ENCODE measurements around the gene RSRC1.

RSRC1 gene

DNA sequence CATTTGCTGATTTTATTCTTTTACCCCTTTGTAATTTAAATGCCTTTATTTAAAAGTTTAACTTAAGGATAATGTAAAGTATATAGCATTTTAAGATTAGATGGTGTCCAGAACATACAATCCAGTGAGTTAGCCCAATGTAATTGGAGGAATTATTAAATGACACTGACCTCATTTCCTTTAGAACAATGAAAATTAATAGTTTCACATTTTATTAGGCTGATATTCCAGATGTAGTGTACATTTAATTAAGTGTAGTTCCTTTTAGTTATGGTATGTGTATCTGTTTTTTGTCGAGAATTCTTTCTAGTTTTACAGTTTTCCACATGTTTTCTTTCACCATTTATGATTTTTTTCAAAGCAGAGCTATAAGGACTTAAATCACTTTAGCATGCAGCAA is 75.8 kb downstream of the RSRC1 start:
- Histone ChIP-seq H3K79me2 (ENCODE audit: insufficient read depth, low read length) (0 out of 2 replicates have a peak, but pooled peaks cover 4% of the 10 kb centered on the region), H3K9me2 (ENCODE audit: low read depth, low read length) (no peaks in the 10 kb centered on the region), H3K4me2 (ENCODE audit: low read length) (no peak overlapping the region), H3K27ac (ENCODE audit: low read depth, low read length, poor library complexity, severe bottlenecking) (no peak overlapping the region), H3K36me3 (ENCODE audit: insufficient read depth, low read length) (no peaks in the 10 kb centered on the region), H2AFZ (ENCODE audit: low read length) (no peak overlapping the region), H4K20me1 (ENCODE audit: insufficient read depth, low read length) (no peaks in the 10 kb centered on the region), H3K9ac (ENCODE audit: low read length) (no peak overlapping the region), H3K27me3 (ENCODE audit: insufficient read depth, low read length) (no peaks in the 10 kb centered on the region), H3K4me1 (ENCODE audit: insufficient read depth, low read length, severe bottlenecking) (no peaks in the 10 kb centered on the region), H3F3A (ENCODE audit: insufficient read depth, low read length) (no peaks in the 10 kb centered on the region), H3K9me3 (ENCODE audit: low read length) (no peaks in the 10 kb centered on the region), H3K4me3 (ENCODE audit: low read depth, low read length, poor library complexity, severe bottlenecking) (no peak overlapping the region)
- TF ChIP-seq, protein P1, sequence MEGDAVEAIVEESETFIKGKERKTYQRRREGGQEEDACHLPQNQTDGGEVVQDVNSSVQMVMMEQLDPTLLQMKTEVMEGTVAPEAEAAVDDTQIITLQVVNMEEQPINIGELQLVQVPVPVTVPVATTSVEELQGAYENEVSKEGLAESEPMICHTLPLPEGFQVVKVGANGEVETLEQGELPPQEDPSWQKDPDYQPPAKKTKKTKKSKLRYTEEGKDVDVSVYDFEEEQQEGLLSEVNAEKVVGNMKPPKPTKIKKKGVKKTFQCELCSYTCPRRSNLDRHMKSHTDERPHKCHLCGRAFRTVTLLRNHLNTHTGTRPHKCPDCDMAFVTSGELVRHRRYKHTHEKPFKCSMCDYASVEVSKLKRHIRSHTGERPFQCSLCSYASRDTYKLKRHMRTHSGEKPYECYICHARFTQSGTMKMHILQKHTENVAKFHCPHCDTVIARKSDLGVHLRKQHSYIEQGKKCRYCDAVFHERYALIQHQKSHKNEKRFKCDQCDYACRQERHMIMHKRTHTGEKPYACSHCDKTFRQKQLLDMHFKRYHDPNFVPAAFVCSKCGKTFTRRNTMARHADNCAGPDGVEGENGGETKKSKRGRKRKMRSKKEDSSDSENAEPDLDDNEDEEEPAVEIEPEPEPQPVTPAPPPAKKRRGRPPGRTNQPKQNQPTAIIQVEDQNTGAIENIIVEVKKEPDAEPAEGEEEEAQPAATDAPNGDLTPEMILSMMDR (IDR thresholded peaks at IDR 0.05; ENCODE audit: low read length), result no peak
- no peak for TF ChIP-seq EZH2 (IDR thresholded peaks at IDR 0.05; ENCODE audit: borderline replicate concordance, low read length)

GRCh38 chr3:158200955-158201354 is 91.1 kb downstream of the RSRC1 start:
- H2AFZ ChIP-seq (ENCODE audit: low read length), result no peak overlapping the region
- no peaks in the 10 kb centered on the region for H3K36me3 ChIP-seq (ENCODE audit: insufficient read depth, low read length)
- no peaks in the 10 kb centered on the region for H3K4me1 ChIP-seq (ENCODE audit: insufficient read depth, low read length, severe bottlenecking)
- H3K9ac ChIP-seq (ENCODE audit: low read length), result no peak overlapping the region
- H3K27me3 ChIP-seq (ENCODE audit: insufficient read depth, low read length), result no peaks in the 10 kb centered on the region
- no peaks in the 10 kb centered on the region for H3K9me2 ChIP-seq (ENCODE audit: low read depth, low read length)
- no peak overlapping the region for H3K4me2 ChIP-seq (ENCODE audit: low read length)
- TF ChIP-seq EZH2 (IDR thresholded peaks at IDR 0.05; ENCODE audit: borderline replicate concordance, low read length), result no peak
- TF ChIP-seq, protein P1 (IDR thresholded peaks at IDR 0.05; ENCODE audit: low read length), result no peak
- no peaks in the 10 kb centered on the region for H3F3A ChIP-seq (ENCODE audit: insufficient read depth, low read length)
- H3K9me3 ChIP-seq (ENCODE audit: low read length), result peaks cover 18% of the 10 kb centered on the region
- no peak overlapping the region for H3K27ac ChIP-seq (ENCODE audit: low read depth, low read length, poor library complexity, severe bottlenecking)
- H3K4me3 ChIP-seq (ENCODE audit: low read depth, low read length, poor library complexity, severe bottlenecking), result no peak overlapping the region
- H4K20me1 ChIP-seq (ENCODE audit: insufficient read depth, low read length), result no peaks in the 10 kb centered on the region
- H3K79me2 ChIP-seq (ENCODE audit: insufficient read depth, low read length), result no peaks in the 10 kb centered on the region

GRCh38 chr3:158205324-158205723 is 95.4 kb downstream of the RSRC1 start:
- no peaks in the 10 kb centered on the region for H3K4me1 ChIP-seq (ENCODE audit: insufficient read depth, low read length, severe bottlenecking)
- H3F3A ChIP-seq (ENCODE audit: insufficient read depth, low read length), result no peaks in the 10 kb centered on the region
- no peak overlapping the region for H3K4me2 ChIP-seq (ENCODE audit: low read length)
- TF ChIP-seq, protein P1 (IDR thresholded peaks at IDR 0.05; ENCODE audit: low read length), result no peak
- no peak for TF ChIP-seq EZH2 (IDR thresholded peaks at IDR 0.05; ENCODE audit: borderline replicate concordance, low read length)
- H3K9me3 ChIP-seq (ENCODE audit: low read length), result peaks cover 10% of the 10 kb centered on the region
- no peak overlapping the region for H3K4me3 ChIP-seq (ENCODE audit: low read depth, low read length, poor library complexity, severe bottlenecking)
- H4K20me1 ChIP-seq (ENCODE audit: insufficient read depth, low read length), result no peaks in the 10 kb centered on the region
- no peaks in the 10 kb centered on the region for H3K79me2 ChIP-seq (ENCODE audit: insufficient read depth, low read length)
- H3K9me2 ChIP-seq (ENCODE audit: low read depth, low read length), result no peaks in the 10 kb centered on the region
- H3K27me3 ChIP-seq (ENCODE audit: insufficient read depth, low read length), result no peaks in the 10 kb centered on the region
- H3K36me3 ChIP-seq (ENCODE audit: insufficient read depth, low read length), result no peaks in the 10 kb centered on the region
- no peak overlapping the region for H3K9ac ChIP-seq (ENCODE audit: low read length)
- H2AFZ ChIP-seq (ENCODE audit: low read length), result no peak overlapping the region
- H3K27ac ChIP-seq (ENCODE audit: low read depth, low read length, poor library complexity, severe bottlenecking), result no peak overlapping the region
